Progenitor cell of endocrine pancreas (in vitro differentiated cells): Measurements from ENCODE around the gene BRF1. TPM values are rescaled to one million over a fixed set of nuclear protein-coding genes. Genes with fewer than 3 reads are reported as not detected.

Source experiments
- DNase-seq: peaks from one replicate; pipeline ENCODE4 v3.0.0; 2021; ENCODE audit warnings: low spot score; ENCODE audit not compliant: unreplicated experiment
- H3K27ac Mint-ChIP-seq: 2 replicates; pipeline ENCODE4 v1.8.0; 2021; ENCODE audit warnings: mild to moderate bottlenecking, moderate library complexity, mixed read lengths
- H3K27me3 Mint-ChIP-seq: 2 replicates; pipeline ENCODE4 v1.8.0; 2021; ENCODE audit warnings: mixed read lengths
- H3K36me3 Mint-ChIP-seq: 2 replicates; pipeline ENCODE4 v1.8.0; 2022; ENCODE audit warnings: mixed read lengths; ENCODE audit not compliant: insufficient read depth
- H3K4me1 Mint-ChIP-seq: 2 replicates; pipeline ENCODE4 v1.8.0; 2021; ENCODE audit warnings: low read depth, mixed read lengths
- H3K4me3 Mint-ChIP-seq: 2 replicates; pipeline ENCODE4 v1.8.0; 2021; ENCODE audit warnings: low read depth, mild to moderate bottlenecking, moderate library complexity, mixed read lengths
- H3K9me3 Mint-ChIP-seq: 2 replicates; pipeline ENCODE4 v1.8.0; 2021; ENCODE audit warnings: low read depth, mixed read lengths
- total RNA-seq: library from RNA; stranded (reverse); gene quantifications from 2 replicates; pipeline ENCODE4 v1.2.1, GENCODE V29; 2021
- TF ChIP-seq, protein P1 (sequence below): fragments of 200-600 bp; sonication (generic); IDR thresholded peaks from one replicate; pipeline ENCODE4 v1.5.0; 2021; ENCODE audit warnings: antibody characterized with exemption, mild to moderate bottlenecking; ENCODE audit not compliant: unreplicated experiment

Gene BRF1
- total RNA-seq, 1 donor from 2014 or later: 49.9 TPM

DNA sequence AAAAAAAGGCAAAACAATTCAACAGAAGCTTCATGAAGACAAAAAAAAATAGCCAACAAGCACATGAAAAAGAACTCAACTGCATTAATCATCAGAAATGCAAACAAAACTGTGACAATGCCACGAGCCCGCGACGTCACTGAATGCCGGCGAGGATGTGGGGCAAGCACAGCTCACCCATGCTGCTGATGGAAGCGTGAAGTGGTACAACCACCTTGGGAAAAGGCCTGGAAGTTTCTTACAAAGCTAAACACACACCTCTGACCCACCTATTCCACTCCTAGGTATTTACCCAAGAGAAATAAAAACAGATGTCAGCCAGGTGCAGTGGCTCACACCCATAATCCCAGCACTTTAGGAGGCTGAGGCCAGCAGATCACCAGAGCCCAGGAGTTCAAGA lies 42.0 kb downstream of the BRF1 start:
- H3K27ac Mint-ChIP-seq: no peak overlapping the region
- no peak overlapping the region for H3K4me3 Mint-ChIP-seq
- no peaks in the 10 kb centered on the region for H3K27me3 Mint-ChIP-seq

DNA sequence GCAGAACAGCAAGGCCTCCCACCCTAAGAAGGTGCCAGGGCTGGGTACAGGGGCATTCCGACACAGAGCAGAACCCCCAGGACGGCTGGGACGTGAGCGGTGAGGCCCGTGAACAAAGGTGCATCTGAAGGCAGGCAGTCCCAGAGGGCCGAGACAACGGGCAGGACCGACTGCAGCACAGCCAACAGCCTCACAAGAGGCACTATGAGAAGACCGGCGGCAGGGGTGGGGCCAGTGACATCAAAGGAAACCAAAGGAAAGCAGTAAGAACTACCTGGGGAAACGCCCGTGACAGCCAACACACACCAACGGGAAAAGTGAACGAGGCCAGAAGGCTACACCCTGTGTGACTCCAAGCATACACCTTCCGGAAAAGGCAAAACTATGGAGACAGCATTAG lies 43.3 kb downstream of the BRF1 start:
- H3K36me3 Mint-ChIP-seq: no peaks in the 10 kb centered on the region
- peaks cover 1% of the 10 kb centered on the region for H3K4me1 Mint-ChIP-seq
- no peak for DNase-seq
- H3K27me3 Mint-ChIP-seq: no peaks in the 10 kb centered on the region
- no peak overlapping the region for H3K27ac Mint-ChIP-seq
- TF ChIP-seq, protein P1, sequence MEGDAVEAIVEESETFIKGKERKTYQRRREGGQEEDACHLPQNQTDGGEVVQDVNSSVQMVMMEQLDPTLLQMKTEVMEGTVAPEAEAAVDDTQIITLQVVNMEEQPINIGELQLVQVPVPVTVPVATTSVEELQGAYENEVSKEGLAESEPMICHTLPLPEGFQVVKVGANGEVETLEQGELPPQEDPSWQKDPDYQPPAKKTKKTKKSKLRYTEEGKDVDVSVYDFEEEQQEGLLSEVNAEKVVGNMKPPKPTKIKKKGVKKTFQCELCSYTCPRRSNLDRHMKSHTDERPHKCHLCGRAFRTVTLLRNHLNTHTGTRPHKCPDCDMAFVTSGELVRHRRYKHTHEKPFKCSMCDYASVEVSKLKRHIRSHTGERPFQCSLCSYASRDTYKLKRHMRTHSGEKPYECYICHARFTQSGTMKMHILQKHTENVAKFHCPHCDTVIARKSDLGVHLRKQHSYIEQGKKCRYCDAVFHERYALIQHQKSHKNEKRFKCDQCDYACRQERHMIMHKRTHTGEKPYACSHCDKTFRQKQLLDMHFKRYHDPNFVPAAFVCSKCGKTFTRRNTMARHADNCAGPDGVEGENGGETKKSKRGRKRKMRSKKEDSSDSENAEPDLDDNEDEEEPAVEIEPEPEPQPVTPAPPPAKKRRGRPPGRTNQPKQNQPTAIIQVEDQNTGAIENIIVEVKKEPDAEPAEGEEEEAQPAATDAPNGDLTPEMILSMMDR: no peak
- H3K9me3 Mint-ChIP-seq: no peaks in the 10 kb centered on the region
- H3K4me3 Mint-ChIP-seq: no peak overlapping the region

More for the DNA sequence above, 42.0 kb downstream of the BRF1 start:
- TF ChIP-seq, protein P1: no peak
- peaks cover 1% of the 10 kb centered on the region for H3K36me3 Mint-ChIP-seq
- DNase-seq: no peak
- H3K4me1 Mint-ChIP-seq: peaks cover 1% of the 10 kb centered on the region
- H3K9me3 Mint-ChIP-seq: no peaks in the 10 kb centered on the region

DNA sequence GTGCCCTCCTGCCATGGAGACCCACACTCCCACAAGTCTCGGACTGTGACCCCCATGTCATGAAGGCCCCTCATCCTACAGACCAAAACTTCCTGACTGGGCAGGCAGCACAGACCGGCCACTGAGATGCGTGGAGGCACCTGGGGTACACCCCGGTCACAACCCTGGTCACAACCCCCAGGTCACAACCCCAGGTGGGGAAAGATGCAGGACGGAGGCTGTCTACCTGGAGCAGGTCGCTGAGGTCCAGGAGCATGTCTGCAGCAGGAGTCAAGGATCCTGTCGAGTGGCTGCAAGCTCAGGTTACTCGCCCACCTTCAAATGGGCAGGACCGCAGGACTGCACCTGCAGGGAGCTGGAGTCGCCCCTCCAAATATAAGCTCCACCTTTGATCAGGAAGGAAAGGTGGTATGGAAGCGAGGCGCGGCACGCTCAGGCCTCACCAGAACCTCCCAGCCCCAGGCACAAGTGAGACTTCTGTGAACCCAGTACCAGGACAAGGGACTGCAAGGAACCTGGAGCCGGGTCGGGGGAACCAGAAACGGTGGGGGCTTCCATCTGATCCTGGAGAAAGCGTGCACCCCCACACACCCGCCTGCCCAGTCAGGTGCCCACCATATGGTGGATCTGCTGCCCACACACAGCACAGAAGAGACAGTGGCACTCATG lies 44.4 kb downstream of the BRF1 start:
- Mint-ChIP-seq H3K9me3 (no peaks in the 10 kb centered on the region), H3K4me3 (no peak overlapping the region), H3K4me1 (peaks cover 1% of the 10 kb centered on the region), H3K27me3 (no peaks in the 10 kb centered on the region), H3K27ac (no peak overlapping the region), H3K36me3 (no peaks in the 10 kb centered on the region)
- TF ChIP-seq, protein P1: no peak
- DNase-seq: no peak

DNA sequence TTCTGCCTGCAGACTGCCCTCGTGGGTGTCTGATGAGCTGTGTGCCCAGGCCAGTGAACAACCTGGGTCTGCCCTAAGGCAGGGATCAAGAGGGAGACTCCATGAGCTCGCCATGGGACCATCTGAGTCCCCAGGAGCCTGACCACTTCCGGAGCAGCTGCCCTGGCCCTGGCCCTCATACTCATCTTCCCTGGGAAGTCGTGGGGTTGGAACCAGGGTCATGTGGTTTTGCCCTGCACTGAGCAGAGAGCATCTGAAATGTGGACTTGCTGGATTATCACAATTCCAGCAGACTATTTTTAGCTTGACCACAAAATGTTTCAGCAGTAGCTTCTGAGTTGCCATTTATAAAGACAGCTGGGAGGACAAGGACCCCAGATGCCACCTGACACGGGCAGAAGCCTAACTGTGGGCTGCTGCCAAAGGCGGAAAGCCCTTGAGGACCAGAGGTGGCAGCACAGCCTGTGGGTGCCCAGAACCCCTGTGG lies 45.7 kb downstream of the BRF1 start:
- TF ChIP-seq, protein P1: no peak
- Mint-ChIP-seq H3K27me3 (no peaks in the 10 kb centered on the region), H3K4me1 (peaks cover 1% of the 10 kb centered on the region), H3K27ac (no peak overlapping the region), H3K4me3 (no peak overlapping the region), H3K36me3 (peaks cover 6% of the 10 kb centered on the region), H3K9me3 (no peaks in the 10 kb centered on the region)
- no peak for DNase-seq

DNA sequence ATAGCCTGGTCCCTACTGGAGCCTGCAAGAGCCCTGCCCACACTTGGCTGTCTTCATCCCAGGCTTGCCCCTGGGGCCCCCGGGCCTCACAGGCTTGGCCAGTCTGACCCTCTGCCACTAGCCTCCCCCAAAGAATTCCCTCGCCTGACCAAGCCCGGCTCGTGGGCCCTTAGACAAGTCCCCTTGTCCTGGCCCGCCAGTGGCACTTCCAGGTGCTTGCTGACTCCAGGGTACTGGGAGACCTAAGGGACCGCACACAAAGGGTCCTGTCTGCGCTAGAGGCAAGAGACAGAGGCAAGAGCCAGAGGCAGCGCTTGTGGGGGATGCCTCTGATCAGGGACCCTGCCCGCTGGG lies 47.5 kb downstream of the BRF1 start:
- TF ChIP-seq, protein P1: no peak
- DNase-seq: no peak
- Mint-ChIP-seq H3K27me3 (no peaks in the 10 kb centered on the region), H3K9me3 (no peaks in the 10 kb centered on the region), H3K4me1 (no peaks in the 10 kb centered on the region), H3K27ac (no peak overlapping the region), H3K36me3 (peaks cover 9% of the 10 kb centered on the region), H3K4me3 (no peak overlapping the region)
